NK-92 (cell line): ENCODE data around the gene VAT1.
"Not testable (repeated sequence)": the region's sequence is repeated elsewhere in the genome, so short reads cannot be mapped to it uniquely, and the experiment has no call there.

Source experiments
- DNase-seq: peaks from one replicate; lab custom pipeline; 2025; ENCODE audit not compliant: unreplicated experiment; lab: John Stamatoyannopoulos, UW

Gene VAT1

DNA sequence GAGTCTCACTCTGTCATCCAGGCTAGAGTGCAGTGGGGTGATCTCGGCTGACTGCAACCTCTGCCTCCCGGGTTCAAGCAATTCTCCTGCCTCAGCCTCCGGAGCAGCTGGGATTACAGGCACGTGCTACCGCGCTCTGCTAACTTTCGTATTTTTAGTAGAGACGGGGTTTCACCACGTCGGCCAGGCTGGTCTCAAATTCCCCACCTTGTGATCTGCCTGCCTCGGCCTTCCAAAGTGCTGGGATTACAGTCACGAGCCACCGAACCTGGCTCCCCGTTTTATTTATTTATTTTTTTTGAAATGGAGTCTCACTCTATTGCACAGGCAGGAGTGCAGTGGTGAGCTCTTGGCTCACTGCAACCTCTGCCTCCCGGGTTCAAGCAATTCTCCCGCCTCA lies 46.5 kb downstream of the VAT1 start:
- DNase-seq = not testable (repeated sequence)

DNA sequence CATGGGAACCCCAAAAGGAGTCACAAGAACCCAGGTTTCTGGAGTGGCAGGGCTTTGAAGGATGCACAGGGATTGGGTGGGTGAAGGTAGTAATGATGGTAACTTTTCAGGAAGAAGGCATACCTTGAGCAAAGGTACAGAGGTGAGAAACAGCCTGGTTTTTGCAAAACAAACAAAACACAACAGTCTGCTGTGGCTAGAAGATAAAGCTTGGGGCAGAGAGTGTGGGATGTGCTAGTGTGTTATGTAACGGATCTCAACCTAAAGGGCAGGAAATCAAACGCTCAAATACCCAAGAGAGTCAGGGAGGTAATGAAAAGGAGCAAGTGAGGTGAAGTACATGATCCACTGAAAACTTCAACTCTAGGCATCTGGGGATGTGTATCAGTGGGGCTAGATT lies 46.9 kb downstream of the VAT1 start:
- DNase-seq = no peak

DNA sequence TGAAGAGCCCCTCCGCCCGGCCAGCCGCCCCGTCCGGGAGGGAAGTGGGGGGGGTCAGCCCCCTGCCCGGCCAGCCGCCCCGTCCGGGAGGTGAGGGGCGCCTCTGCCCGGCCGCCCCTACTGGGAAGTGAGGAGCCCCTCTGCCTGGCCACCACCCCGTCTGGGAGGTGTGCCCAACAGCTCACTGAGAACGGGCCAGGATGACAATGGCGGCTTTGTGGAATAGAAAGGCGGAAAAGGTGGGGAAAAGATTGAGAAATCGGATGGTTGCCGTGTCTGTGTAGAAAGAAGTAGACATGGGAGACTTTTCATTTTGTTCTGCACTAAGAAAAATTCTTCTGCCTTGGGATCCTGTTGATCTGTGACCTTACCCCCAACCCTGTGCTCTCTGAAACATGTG lies 48.9 kb downstream of the VAT1 start:
- not testable (repeated sequence) for DNase-seq

DNA sequence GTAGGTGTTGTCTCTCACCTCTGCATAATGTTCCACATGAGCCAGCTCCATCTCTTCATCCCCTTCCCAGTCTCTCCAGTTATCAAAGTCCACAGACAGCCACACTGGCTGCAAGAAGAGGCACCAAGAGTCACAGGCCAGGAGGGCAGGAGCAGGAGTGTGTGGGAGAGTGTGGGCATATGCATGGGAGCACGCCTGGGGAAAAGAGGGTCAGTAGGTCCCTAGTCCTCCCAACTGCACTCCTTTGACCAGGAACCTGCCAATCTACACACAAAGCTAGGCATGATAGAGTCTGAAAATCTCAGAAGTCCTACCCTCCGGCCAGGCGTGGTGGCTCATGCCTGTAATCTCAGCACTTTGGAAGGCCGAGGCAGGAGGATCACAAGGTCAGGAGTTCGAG lies 50.6 kb downstream of the VAT1 start:
- no peak for DNase-seq

DNA sequence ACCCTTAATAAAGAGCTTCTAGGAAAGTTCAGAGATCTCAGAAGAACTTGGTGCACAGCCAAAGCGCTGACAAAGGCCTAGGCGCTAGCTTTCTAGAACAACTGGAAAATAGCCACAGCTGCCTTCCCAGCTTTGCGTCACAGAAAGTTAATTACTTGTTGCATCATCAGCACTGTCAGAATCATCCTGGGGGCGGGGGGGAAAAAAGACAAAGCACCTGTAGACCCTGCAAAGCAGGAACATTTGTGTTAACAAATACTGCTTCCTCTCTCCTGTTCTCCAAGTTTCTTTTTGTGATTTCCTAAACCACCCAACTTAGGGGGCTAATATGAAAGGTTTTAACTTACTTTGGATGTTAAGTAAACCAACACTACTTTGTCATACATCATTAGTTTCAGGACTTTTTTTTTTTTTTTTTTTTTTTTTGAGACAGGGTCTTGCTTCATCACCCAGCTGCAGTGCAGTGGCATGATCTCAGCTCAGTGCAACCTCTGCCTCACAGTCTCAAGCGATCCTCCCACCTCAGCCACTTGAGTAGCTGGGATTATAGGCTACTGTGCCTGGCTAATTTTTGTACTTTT lies 53.1 kb downstream of the VAT1 start:
- DNase-seq = no peak

DNA sequence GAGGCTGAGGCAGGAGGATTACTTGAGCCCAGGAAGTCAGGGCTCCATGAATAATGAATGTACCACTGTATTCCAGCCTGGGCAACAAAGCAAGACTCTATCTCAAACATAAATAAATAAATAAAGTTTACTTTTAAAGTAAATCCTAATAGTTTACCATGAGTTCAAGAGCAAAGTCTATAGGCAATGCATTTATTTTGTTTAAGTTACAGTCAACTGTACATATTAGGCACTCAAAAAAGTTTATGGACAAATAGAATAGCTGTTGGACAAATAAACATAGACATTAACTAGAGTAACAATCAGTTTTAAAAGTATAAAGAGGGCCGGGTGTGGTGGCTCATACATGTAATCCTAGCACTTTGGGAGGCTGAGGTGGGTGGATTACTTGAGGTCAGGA lies 54.3 kb downstream of the VAT1 start:
- DNase-seq = no peak
